ENCODE data around the gene FGD5.

Gene FGD5

DNA sequence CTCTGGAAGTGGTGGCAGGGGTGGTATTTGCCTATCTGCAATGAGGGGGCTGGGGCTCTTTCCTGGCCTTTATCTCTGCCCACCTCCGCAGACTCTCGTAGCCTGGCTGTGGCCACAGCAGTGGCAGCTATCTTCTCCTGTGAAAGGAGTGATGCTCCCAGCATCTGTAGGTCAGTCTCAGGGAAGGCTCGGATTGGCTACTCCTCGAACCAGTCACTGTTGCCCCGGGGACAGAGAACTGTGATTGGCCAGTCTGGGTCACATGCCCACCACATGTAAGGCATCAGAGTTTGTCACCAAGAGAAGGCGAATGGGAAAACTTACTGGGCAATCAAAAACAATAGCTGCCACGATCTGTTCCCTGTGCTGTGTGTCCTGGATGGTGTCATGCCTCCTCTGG, 30.1 kb upstream of the FGD5 start:
- in situ Hi-C loops (cut with MboI; ENCODE audit: low pct_unique_long_range_greater_than_20kb, low sequenced_read_pairs), result no loop called here
- no peak for DNase-seq

GRCh38 chr3:14789221-14789620, 29.5 kb upstream of the FGD5 start:
- in situ Hi-C loops (cut with MboI; ENCODE audit: low pct_unique_long_range_greater_than_20kb, low sequenced_read_pairs), result no loop called here
- no peak for DNase-seq

DNA sequence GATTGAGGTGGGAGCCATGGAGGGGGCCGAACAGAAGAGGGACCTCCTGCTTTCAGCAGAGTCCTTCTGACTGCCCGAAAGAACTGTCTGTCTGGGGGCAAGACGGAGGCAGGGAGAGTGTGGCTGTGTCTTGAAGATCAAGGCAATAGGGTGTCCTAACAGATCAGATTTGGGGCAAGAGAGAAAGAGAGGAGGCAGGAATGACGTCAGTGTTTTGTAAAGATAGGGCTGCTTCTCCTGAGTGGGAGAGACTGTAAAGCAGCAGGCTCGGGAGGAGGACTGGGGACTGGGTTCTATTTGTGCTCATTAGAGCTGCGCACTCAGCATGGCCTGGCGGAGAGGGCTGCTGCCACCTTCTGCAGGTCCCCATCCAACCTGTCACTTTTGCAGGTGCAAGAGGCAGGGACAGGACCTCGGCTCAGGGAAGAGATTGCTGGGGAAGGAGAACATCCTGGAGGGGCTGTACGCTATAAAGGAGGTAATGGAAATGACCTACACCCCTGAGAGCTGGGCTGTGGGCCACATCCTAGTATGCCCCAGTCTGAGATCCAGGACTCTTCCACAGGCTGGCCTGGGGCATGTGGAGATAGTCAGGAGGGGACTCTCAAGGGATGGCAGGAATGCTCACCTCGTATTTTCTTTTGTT, 29.0 kb upstream of the FGD5 start:
- in situ Hi-C loops (cut with MboI; ENCODE audit: low pct_unique_long_range_greater_than_20kb, low sequenced_read_pairs), result loop anchor here (10.0 kb wide), 1 partner anchor 135 kb away; no protein-coding TSS in a partner anchor

DNA sequence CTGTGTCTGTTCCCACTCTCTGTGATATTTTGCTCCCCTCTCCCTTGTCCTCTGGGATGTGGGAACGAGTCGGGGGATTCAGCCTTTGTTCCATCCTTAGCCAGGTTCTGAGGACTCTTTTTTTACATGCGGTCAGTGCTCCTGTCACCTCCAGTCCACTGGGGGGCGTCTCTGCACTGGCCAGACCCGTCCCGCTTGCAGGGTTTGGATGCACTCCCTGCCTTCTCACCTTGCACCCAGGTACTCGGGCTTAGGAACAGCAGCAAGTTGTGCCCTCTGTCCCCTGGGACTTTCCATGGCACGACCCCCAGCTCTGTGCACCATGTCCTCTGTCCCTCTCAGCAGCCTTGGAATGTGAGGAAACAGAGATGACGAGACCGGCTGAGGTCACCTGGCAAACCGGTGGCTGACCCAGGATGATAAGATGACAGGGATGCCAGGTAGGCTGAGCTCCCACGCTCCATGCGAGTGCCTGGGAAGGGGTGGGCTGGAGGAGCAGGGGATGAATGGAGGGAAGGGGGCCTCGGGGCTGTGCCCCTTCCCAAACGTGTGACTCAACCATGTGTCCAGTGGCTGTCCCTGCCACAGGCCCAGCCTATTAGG, 27.3 kb upstream of the FGD5 start:
- in situ Hi-C loops (cut with MboI; ENCODE audit: low pct_unique_long_range_greater_than_20kb, low sequenced_read_pairs), result loop anchor here (10.0 kb wide), 1 partner anchor 133 kb away; no protein-coding TSS in a partner anchor
- DNase-seq, result peak; percentile 56

More for the DNA sequence above, 29.0 kb upstream of the FGD5 start:
- no peak for DNase-seq

GRCh38 chr3:14792691-14793121, 26.1 kb upstream of the FGD5 start:
- in situ Hi-C loops (cut with MboI; ENCODE audit: low pct_unique_long_range_greater_than_20kb, low sequenced_read_pairs), result loop anchor here (10.0 kb wide), 1 partner anchor 132 kb away; no protein-coding TSS in a partner anchor

GRCh38 chr3:14793126-14793857, 25.5 kb upstream of the FGD5 start:
- DNase-seq, result no peak

More at GRCh38 chr3:14792691-14793121, 26.1 kb upstream of the FGD5 start:
- DNase-seq, result no peak

GRCh38 chr3:14793858-14794234, 24.9 kb upstream of the FGD5 start:
- in situ Hi-C loops (cut with MboI; ENCODE audit: low pct_unique_long_range_greater_than_20kb, low sequenced_read_pairs), result loop anchor here (10.0 kb wide), 1 partner anchor 131 kb away; no protein-coding TSS in a partner anchor
- DNase-seq, result no peak

More at GRCh38 chr3:14793126-14793857, 25.5 kb upstream of the FGD5 start:
- in situ Hi-C loops (cut with MboI; ENCODE audit: low pct_unique_long_range_greater_than_20kb, low sequenced_read_pairs), result loop anchor here (10.0 kb wide), 1 partner anchor 132 kb away; no protein-coding TSS in a partner anchor

DNA sequence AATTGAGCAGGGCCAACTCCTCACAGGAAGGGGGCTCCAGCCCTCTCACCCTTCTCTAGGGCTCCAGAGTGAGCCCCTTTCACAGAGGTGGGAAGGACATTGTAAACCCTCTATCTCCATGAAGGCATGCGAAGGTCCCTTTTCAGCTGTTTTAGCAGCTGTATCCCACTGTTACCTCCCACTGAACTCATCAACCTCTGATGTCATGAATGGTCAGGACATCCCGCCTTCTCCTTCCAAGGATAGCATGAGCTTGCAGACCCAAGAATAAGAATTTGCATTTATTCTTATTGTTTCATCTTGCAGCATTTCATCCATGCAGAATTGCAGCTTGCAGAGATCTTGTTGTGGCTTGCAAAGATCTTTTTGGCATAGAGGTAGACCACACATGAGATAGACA, 24.3 kb upstream of the FGD5 start:
- DNase-seq, result no peak
- in situ Hi-C loops (cut with MboI; ENCODE audit: low pct_unique_long_range_greater_than_20kb, low sequenced_read_pairs), result loop anchor here (10.0 kb wide), 1 partner anchor 130 kb away; no protein-coding TSS in a partner anchor

DNA sequence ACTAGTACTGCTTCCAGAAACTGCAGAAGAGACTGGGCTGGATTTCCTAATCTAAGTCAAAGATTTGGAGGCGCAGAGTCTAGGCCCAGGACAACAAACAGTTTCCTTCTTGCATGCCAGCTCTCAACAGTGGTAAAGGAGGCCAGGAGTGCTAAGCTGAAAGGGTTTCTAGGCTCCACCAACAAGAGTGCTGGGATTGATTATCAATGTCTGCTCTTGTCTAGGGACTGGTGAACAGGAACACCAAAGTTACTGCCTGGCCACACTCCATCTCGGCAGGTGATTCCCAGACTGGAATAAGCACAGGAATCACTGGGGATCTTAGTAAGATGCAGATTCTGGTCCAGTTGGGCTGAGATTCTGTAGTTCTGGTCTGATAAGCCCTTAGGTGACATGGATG, 22.8 kb upstream of the FGD5 start:
- in situ Hi-C loops (cut with MboI; ENCODE audit: low pct_unique_long_range_greater_than_20kb, low sequenced_read_pairs), result loop anchor here (10.0 kb wide), 1 partner anchor 129 kb away; no protein-coding TSS in a partner anchor
- no peak for DNase-seq

GRCh38 chr3:14796403-14797077, 22.2 kb upstream of the FGD5 start:
- no peak for DNase-seq
- in situ Hi-C loops (cut with MboI; ENCODE audit: low pct_unique_long_range_greater_than_20kb, low sequenced_read_pairs), result loop anchor here (10.0 kb wide), 1 partner anchor 128 kb away; no protein-coding TSS in a partner anchor

GRCh38 chr3:14797731-14798130, 21.0 kb upstream of the FGD5 start:
- in situ Hi-C loops (cut with MboI; ENCODE audit: low pct_unique_long_range_greater_than_20kb, low sequenced_read_pairs), result loop anchor here (10.0 kb wide), 1 partner anchor 127 kb away; no protein-coding TSS in a partner anchor
- no peak for DNase-seq

GRCh38 chr3:14798231-14798630, 20.5 kb upstream of the FGD5 start:
- no peak for DNase-seq
- in situ Hi-C loops (cut with MboI; ENCODE audit: low pct_unique_long_range_greater_than_20kb, low sequenced_read_pairs), result loop anchor here (10.0 kb wide), 1 partner anchor 127 kb away; no protein-coding TSS in a partner anchor

- no peak for DNase-seq
- in situ Hi-C loops (cut with MboI; ENCODE audit: low pct_unique_long_range_greater_than_20kb, low sequenced_read_pairs), result loop anchor here (10.0 kb wide), 1 partner anchor 126 kb away; no protein-coding TSS in a partner anchor
Observed at GRCh38 chr3:14799146-14799545, 19.6 kb upstream of the FGD5 start.

DNA sequence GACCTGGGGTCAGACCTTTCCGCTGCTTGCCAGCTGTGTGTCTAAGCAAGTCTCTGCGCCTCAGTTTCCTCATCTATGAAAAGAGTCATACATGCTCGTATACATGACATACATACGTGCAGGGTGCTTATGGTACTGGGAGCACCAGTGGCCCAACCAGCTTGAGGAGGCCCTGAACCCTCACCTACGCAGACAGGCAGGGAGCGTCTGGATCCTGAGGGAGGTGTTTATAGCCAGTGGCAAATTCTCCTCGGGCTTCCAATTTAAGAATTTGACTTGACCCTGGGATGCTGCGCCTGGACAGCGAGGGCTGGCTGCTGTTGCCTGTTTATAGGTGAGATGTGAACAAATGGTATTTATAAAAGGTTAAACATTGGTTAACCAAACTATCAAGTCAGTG, 17.7 kb upstream of the FGD5 start:
- no peak for DNase-seq
- in situ Hi-C loops (cut with MboI; ENCODE audit: low pct_unique_long_range_greater_than_20kb, low sequenced_read_pairs), result no loop called here

DNA sequence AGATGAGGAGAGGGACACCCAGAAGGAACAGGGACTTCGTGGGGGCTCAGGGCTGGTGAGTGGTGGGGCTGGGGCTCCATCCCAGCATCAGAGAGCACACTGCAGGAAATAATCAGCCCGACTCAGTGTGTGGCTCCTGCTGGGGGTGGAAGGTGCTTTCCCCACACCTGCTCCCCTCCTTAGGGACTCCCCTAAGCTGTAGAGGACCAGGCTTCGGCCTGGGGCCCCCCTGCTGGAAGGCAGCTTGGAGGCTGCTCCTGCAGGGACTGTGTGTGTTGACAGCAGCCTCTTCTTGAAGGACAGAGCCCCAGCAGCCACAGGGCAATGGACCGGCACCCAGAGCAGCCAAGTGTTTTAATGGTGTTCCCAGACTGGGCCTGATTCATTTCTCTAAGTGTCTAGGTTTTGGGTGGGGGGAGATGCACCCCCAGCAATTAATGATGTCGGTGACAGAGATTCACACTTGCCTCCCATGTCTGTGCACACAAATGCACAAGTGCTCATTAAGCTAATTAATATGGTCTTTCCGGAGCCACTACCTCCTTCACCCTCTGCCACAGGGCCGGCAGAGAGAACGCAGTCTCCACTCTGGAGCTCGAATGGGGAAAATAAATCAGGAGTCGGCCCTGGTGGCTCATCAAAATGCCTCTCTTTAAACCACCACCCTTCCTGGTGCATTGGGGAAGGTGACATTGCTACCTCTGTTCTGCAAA, 16.9 kb upstream of the FGD5 start:
- in situ Hi-C loops (cut with MboI; ENCODE audit: low pct_unique_long_range_greater_than_20kb, low sequenced_read_pairs), result no loop called here
- no peak for DNase-seq

DNA sequence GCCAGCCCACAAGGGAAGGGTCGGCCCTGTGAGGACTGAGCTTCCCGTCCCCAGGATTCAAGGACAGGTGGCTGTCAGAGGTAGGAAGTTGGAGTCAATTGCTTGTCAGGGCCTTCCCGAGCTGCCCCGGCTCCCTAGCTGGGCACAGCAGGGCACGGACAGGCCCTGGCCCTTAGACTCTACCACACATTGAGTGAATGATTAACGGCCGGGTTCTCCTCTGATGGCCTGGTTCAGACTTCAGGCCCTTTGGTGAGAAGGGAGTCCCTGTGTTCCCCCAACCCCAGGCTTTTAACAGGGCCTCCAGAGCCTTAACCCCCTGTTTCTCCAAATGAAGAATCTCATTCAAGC, 16.4 kb upstream of the FGD5 start:
- in situ Hi-C loops (cut with MboI; ENCODE audit: low pct_unique_long_range_greater_than_20kb, low sequenced_read_pairs), result no loop called here
- DNase-seq, result no peak

- in situ Hi-C loops (cut with MboI; ENCODE audit: low pct_unique_long_range_greater_than_20kb, low sequenced_read_pairs), result no loop called here
- DNase-seq, result no peak
Observed at GRCh38 chr3:14803101-14803980, 15.4 kb upstream of the FGD5 start.

Data from KBM-7 (cell line).